Measurements from ENCODE around the gene TMOD2. TPM values are rescaled to one million over a fixed set of nuclear protein-coding genes. Genes with fewer than 3 reads are reported as not detected.

Gene TMOD2
- total RNA-seq, 4 donors from 2014 or later, result 7.1 to 14.1 (median 11.0) TPM

DNA sequence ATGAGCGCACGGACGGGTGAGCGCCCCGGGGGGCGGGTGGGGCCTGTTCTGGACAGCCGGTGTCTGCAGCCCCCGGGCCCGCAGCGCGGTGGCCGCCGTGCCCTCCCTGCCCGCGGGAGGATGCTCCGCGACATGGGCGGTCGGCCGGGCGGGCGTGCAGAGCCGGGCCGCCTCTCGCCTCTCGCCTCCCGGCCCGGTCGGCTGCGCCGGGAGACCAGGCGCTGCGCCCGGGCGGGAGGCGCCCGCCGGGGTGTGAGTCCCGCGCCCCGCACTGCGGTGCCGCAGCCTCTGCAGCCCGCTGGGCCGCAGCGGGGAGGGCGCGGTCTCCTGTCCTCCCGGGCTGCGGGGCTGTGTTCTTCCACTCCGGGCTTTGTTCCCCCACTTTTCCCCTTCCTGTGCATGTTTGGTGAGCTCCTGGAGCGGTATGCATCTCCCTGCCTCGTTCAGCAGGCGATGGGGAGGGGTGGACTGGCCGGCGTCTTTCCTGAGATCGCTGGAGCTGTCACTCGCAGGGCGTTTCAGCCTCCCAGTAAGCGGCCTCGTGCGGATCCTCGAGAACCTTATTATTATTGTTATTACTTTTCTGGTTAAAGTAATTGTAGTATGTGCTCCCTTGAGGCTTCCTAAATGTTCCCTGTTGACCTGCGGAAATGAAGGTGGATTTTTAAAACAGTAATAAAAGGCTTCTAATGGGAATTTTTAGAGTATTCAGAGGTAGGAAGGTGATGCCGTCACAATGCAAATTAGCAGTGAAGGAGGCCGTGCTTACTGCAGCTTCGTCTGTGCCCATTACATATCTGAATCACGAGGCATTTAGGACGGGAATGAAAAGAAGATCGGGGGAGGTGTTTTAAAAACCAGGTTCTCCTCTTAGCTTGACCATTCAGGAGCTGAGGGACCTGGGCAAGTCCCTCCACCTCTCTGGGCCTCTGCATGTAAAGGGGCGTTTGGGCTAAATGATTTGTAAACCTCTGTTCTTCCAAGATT is 593 bp downstream of the TMOD2 start:
- peak; percentile 19 to 28 for DNase-seq
- intact Hi-C loops (cut with DNase I), result no loop called here
- H3K27me3 ChIP-seq, result no peaks in the 10 kb centered on the region
- no peaks in the 10 kb centered on the region for H3K9me3 ChIP-seq
- TF ChIP-seq POLR2A (IDR thresholded peaks at IDR 0.05), result no peak
- TF ChIP-seq CTCF (IDR thresholded peaks at IDR 0.05), result no peak
- H3K4me1 ChIP-seq, result peaks cover 9 to 10% of the 10 kb centered on the region in 2 donors
- H3K27ac ChIP-seq, result peak overlapping the region in 1 of 3 donors; percentile 36
- peak overlapping the region in 2 of 3 donors; percentile 14 to 49 for H3K4me3 ChIP-seq (replicated peaks in 1 of 3)
- no peaks in the 10 kb centered on the region for H3K36me3 ChIP-seq
- 6 to 12% methylated on average over 26 to 50 of the region's 71 CpGs for WGBS, 2 donors

- intact Hi-C loops (cut with DNase I), result no loop called here
- Histone ChIP-seq H3K4me3 (replicated peaks in 1 of 3) (no peak overlapping the region), H3K9me3 (no peaks in the 10 kb centered on the region), H3K27me3 (no peaks in the 10 kb centered on the region), H3K36me3 (no peaks in the 10 kb centered on the region), H3K4me1 (peaks cover 9 to 10% of the 10 kb centered on the region in 2 donors), H3K27ac (no peak overlapping the region)
- 81 to 82% methylated on average over 5 of the region's 5 CpGs for WGBS, 2 donors
- TF ChIP-seq CTCF (IDR thresholded peaks at IDR 0.05) (no peak), POLR2A (IDR thresholded peaks at IDR 0.05) (no peak)
- no peak for DNase-seq
Observed at GRCh38 chr15:51752888-51753287, 1.5 kb downstream of the TMOD2 start.

DNA sequence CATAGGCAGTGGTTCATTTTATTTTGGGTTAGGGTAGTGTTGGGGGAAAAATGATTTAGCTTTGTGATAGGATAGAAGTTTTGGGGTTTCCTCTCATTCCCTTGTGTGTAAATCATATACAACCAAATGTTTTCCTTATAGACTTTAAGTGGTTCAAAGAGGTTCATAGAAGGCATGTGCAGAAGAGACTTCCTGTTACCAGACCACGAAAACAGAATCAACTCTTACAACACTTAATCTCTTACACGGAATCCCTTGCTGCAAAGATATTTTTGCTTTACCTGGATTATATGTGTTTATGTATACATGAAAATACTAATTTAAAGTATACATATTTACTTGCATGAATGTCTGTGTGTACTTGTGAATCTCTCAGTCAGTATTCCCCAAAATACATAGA is 2.9 kb downstream of the TMOD2 start:
- no peaks in the 10 kb centered on the region for H3K9me3 ChIP-seq
- no peaks in the 10 kb centered on the region for H3K36me3 ChIP-seq
- H3K4me3 ChIP-seq (replicated peaks in 1 of 3), result no peak overlapping the region
- H3K4me1 ChIP-seq, result peaks cover 9 to 10% of the 10 kb centered on the region in 2 donors
- no peaks in the 10 kb centered on the region for H3K27me3 ChIP-seq
- H3K27ac ChIP-seq, result no peak overlapping the region
- WGBS, 2 donors, result 85 to 88% methylated on average over 2 of the region's 2 CpGs
- no peak for TF ChIP-seq CTCF (IDR thresholded peaks at IDR 0.05)
- intact Hi-C loops (cut with DNase I), result no loop called here
- DNase-seq, result no peak

GRCh38 chr15:51755790-51756189 is 4.4 kb downstream of the TMOD2 start:
- 75 to 83% methylated on average over 4 of the region's 4 CpGs for WGBS, 2 donors

More at GRCh38 chr15:51755790-51756189, 4.4 kb downstream of the TMOD2 start:
- no peak for TF ChIP-seq CTCF (IDR thresholded peaks at IDR 0.05)
- TF ChIP-seq POLR2A (IDR thresholded peaks at IDR 0.05), result no peak
- no peak overlapping the region for H3K27ac ChIP-seq
- H3K9me3 ChIP-seq, result no peaks in the 10 kb centered on the region
- no peak overlapping the region for H3K4me3 ChIP-seq (replicated peaks in 1 of 3)
- H3K4me1 ChIP-seq, result peaks cover 4 to 9% of the 10 kb centered on the region in 2 donors
- H3K27me3 ChIP-seq, result no peaks in the 10 kb centered on the region
- H3K36me3 ChIP-seq, result no peaks in the 10 kb centered on the region
- intact Hi-C loops (cut with DNase I), result no loop called here
- no peak for DNase-seq

Data from thyroid gland (tissue), 4 donors.